MCF 10A (cell line): ENCODE data around the gene NQO2. TPM values are rescaled to one million over a fixed set of nuclear protein-coding genes. Genes with fewer than 3 reads are reported as not detected.

Source experiments
- BruUV-seq: library from RNA; stranded (reverse); fragments of 400-500 nt; replicated peaks from 2 replicates; lab custom pipeline; 2021; lab: Mats Ljungman, UMichigan
- CTCF ChIA-PET: fragments of 300-600 bp; sonication (Branson Sonifier 250); formaldehyde crosslinking; extraction: SDS; loops from one replicate; lab custom pipeline; 2021; ENCODE audit warnings: antibody characterized with exemption, inconsistent platforms; lab: Yijun Ruan, JAX
- POLR2A ChIA-PET: fragments of 300-600, 350-650 bp; sonication (Branson Sonifier 250); formaldehyde crosslinking; extraction: SDS; loops from one replicate; lab custom pipeline; 2020; ENCODE audit warnings: antibody characterized with exemption, inconsistent platforms; lab: Yijun Ruan, JAX
- DNase-seq: peaks from one replicate; pipeline ENCODE4 v3.0.0-alpha.2; 2018; ENCODE audit not compliant: unreplicated experiment
- H3K27ac Mint-ChIP-seq: one replicate; pipeline ENCODE4 v1.8.0; 2022; ENCODE audit warnings: mild to moderate bottlenecking, low read depth, mixed read lengths; ENCODE audit not compliant: unreplicated experiment
- H3K27me3 Mint-ChIP-seq: one replicate; pipeline ENCODE4 v1.8.0; 2022; ENCODE audit warnings: mixed read lengths; ENCODE audit not compliant: insufficient read depth, unreplicated experiment
- H3K36me3 Mint-ChIP-seq: one replicate; pipeline ENCODE4 v1.8.0; 2022; ENCODE audit warnings: mild to moderate bottlenecking, moderate library complexity, mixed read lengths; ENCODE audit not compliant: insufficient read depth, unreplicated experiment
- H3K4me1 Mint-ChIP-seq: one replicate; pipeline ENCODE4 v1.8.0; 2022; ENCODE audit warnings: mixed read lengths; ENCODE audit not compliant: insufficient read depth, unreplicated experiment
- H3K4me3 Mint-ChIP-seq: one replicate; pipeline ENCODE4 v1.8.0; 2022; ENCODE audit warnings: mild to moderate bottlenecking, moderate library complexity, mixed read lengths; ENCODE audit not compliant: unreplicated experiment
- H3K9me3 Mint-ChIP-seq: one replicate; pipeline ENCODE4 v1.8.0; 2022; ENCODE audit warnings: mixed read lengths; ENCODE audit not compliant: unreplicated experiment
- intact Hi-C: fragments of 100-400 bp; cut with micrococcal nuclease; formaldehyde crosslinking; loops from 2 replicates; pipeline ENCODE4 v1.14.1; 2022
- total RNA-seq: library from RNA; stranded (reverse); gene quantifications from 2 replicates; pipeline ENCODE4 v1.2.3, GENCODE V29; 2022
- TF ChIP-seq, protein P1 (sequence below): fragments of 200-600 bp; IDR thresholded peaks from one replicate; pipeline ENCODE4 v1.8.0; 2022; ENCODE audit warnings: antibody characterized with exemption, mild to moderate bottlenecking; ENCODE audit not compliant: unreplicated experiment

Gene NQO2
- total RNA-seq, 1 experiment from 2014 or later = 18.6 TPM

DNA sequence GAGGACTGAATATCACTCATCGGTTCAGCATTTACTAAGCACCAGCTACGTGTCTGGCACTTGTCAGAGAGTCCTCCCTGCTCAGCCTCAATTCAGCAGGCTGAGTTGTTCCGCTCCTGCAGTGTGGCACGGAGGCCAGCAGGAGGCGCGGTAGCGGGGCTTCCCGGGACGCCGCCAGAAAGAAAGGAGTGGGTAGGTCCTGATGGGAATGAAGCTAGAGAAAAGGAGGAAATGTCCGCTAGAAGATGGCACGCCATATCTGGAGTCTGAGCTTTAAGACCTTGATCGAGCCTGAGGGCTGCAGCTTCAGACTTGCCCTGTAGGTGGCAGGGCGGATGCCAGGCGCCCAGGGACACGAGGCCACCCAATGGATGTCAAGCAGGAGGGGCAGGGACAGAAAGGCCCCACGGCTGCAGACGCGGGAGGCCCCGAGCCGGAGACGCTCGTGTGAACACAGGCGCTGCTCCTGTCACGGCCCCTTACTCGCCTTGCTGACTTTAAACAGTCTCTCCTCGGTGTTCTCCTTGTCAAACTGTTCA is 47.1 kb upstream of the NQO2 start:
- Mint-ChIP-seq H3K4me1 (no peaks in the 10 kb centered on the region), H3K36me3 (peaks cover 35% of the 10 kb centered on the region), H3K9me3 (no peaks in the 10 kb centered on the region), H3K4me3 (no peak overlapping the region), H3K27ac (no peak overlapping the region), H3K27me3 (no peaks in the 10 kb centered on the region)
- no TSS peak for BruUV-seq
- POLR2A ChIA-PET = interaction anchor here (0.7 to 1.0 kb wide), 2 partner anchors 36 to 90 kb away, joined by 3 read pairs; no protein-coding TSS in a partner anchor
- intact Hi-C loops = loop anchor here (1.0 kb wide), 1 partner anchor 37 kb away; no protein-coding TSS in a partner anchor
- peak; percentile 50 for DNase-seq
- TF ChIP-seq, protein P1, sequence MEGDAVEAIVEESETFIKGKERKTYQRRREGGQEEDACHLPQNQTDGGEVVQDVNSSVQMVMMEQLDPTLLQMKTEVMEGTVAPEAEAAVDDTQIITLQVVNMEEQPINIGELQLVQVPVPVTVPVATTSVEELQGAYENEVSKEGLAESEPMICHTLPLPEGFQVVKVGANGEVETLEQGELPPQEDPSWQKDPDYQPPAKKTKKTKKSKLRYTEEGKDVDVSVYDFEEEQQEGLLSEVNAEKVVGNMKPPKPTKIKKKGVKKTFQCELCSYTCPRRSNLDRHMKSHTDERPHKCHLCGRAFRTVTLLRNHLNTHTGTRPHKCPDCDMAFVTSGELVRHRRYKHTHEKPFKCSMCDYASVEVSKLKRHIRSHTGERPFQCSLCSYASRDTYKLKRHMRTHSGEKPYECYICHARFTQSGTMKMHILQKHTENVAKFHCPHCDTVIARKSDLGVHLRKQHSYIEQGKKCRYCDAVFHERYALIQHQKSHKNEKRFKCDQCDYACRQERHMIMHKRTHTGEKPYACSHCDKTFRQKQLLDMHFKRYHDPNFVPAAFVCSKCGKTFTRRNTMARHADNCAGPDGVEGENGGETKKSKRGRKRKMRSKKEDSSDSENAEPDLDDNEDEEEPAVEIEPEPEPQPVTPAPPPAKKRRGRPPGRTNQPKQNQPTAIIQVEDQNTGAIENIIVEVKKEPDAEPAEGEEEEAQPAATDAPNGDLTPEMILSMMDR = peak; percentile 74
- CTCF ChIA-PET = interaction anchor here (0.7 to 1.7 kb wide), 14 partner anchors 8 to 681 kb away, joined by 3 to 8 read pairs (median 4); no protein-coding TSS in a partner anchor

DNA sequence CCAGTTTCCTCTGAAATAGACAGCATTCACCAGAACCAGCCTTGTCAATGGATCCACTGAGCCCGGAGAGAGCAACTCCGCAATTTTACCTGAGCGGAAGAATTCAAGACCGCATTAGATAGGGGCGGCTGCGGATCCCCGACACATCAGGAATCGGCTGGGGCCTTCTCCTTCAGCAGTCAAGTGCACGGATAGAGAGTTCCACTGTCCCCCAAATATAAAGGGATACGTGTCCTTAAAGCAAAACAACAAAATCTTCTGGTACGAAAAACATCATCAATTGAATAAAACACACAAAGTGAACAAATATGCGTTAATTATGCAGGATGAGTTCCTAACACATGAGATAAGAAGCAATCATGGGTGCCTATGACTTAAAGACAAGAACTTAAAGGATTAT is 46.6 kb upstream of the NQO2 start:
- Mint-ChIP-seq H3K4me1 (no peaks in the 10 kb centered on the region), H3K4me3 (no peak overlapping the region), H3K27ac (no peak overlapping the region), H3K36me3 (peaks cover 35% of the 10 kb centered on the region), H3K9me3 (no peaks in the 10 kb centered on the region), H3K27me3 (no peaks in the 10 kb centered on the region)
- POLR2A ChIA-PET = interaction anchor here (1.0 kb wide), 1 partner anchor 35 kb away, joined by 3 read pairs; no protein-coding TSS in a partner anchor
- DNase-seq = no peak
- intact Hi-C loops = no loop called here
- TF ChIP-seq, protein P1 = no peak
- BruUV-seq = no TSS peak
- CTCF ChIA-PET = interaction anchor here (0.7 to 1.7 kb wide), 8 partner anchors 9 to 169 kb away, joined by 3 to 8 read pairs (median 4); no protein-coding TSS in a partner anchor

DNA sequence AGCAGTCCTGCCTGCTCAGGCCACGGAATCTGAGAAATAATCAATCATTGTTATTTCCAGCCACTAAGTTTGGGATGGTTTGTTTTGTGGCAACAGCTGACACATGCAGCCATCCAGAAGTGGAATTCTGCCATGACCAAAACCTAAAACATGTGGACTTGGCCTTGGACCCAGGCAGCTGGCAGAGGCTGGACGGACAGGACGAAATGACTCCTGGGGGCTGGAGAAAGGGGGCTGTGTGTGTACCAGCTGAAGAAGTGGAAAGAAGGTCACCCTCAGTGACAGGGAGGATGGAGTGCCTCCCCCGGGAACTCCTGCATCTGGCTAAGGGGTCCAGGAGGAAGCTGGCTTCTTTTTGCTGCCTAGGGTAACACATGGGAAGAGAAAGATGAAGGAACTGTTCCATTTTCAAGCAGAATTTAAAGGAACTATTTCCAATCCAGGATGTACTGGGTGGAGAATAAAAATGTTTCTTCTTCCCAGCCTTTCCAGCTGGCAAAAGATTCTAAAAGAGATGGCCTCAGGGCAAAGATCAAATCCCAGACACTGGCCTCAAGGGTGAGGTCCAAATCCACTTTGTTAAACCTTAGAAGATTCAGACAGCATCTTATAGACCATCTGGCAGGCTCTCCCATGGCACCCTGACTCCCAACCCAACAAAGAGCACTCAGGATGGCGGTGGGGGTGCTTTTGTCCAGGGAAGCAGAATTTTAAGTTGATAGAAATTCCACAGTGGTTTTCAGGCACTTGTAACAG is 42.6 kb upstream of the NQO2 start:
- Mint-ChIP-seq H3K36me3 (peaks cover 27% of the 10 kb centered on the region), H3K9me3 (no peaks in the 10 kb centered on the region), H3K4me1 (no peaks in the 10 kb centered on the region), H3K4me3 (no peak overlapping the region), H3K27ac (no peak overlapping the region), H3K27me3 (no peaks in the 10 kb centered on the region)
- intact Hi-C loops = no loop called here
- no TSS peak for BruUV-seq
- ChIA-PET CTCF (interaction anchor here (0.6 kb wide), 1 partner anchor 11 kb away, joined by 3 read pairs; no protein-coding TSS in a partner anchor), POLR2A (interaction anchor here (0.8 to 1.0 kb wide), 2 partner anchors 9 to 32 kb away, joined by 3 read pairs; no protein-coding TSS in a partner anchor)
- no peak for DNase-seq
- TF ChIP-seq, protein P1 = no peak
